Fibroblast of mammary gland (primary cell): Measurements from ENCODE around the gene LINGO3.

ENCODE experiments used
- DNase-seq: peaks from one replicate; pipeline ENCODE4 v3.0.0-alpha.2; 2010; ENCODE audit warnings: low read depth
- H3K4me3 ChIP-seq: 2 replicates; pipeline ENCODE4 v1.5.1; 2011; ENCODE audit warnings: low read depth, mild to moderate bottlenecking, low read length, moderate library complexity; ENCODE audit not compliant: control insufficient read depth
- TF ChIP-seq, protein P1 (sequence below): conservative IDR thresholded peaks from 2 replicates; pipeline ENCODE4 v1.5.1; 2011; ENCODE audit warnings: low read depth, low read length, inconsistent platforms; ENCODE audit not compliant: control insufficient read depth, insufficient read depth

LINGO3 gene

DNA sequence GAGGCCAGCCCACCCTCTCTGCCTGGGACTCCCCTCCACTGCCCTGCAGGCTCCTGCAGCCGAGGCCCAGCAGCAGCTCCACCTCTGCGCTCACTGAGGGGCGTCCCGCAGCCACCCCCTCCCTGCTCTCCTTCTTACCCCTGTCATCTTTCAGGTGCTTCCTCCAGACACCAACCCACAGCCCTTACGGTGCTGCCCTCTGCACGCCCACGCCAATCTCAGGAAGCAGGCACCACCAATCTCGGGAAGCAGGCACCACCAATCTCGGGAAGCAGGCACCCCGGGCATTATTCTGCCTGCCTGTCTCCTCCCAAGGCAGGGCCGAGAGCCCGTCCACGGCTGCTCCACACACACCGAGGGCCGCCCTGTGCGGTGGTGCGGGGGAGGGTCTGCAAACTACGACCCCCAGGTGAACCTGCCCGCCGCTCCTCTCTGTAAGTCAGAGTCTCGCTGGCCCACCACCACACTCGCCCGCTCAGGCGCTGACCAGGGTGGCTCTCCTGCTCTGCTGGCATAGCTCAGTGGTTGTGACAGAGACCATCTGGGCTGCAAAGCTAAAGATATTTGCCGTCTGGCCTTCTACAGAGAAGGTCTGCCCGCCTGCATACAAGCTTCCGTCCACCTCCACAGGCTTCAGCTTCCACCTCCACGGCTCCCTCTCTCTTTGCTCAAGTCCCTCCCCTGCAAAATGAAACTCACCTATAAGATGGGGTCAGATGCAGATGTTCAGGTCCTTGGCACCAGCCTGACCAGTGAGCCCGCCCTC is 17.5 kb upstream of the LINGO3 start:
- no peak for DNase-seq
- no peak overlapping the region for H3K4me3 ChIP-seq
- TF ChIP-seq, protein P1, sequence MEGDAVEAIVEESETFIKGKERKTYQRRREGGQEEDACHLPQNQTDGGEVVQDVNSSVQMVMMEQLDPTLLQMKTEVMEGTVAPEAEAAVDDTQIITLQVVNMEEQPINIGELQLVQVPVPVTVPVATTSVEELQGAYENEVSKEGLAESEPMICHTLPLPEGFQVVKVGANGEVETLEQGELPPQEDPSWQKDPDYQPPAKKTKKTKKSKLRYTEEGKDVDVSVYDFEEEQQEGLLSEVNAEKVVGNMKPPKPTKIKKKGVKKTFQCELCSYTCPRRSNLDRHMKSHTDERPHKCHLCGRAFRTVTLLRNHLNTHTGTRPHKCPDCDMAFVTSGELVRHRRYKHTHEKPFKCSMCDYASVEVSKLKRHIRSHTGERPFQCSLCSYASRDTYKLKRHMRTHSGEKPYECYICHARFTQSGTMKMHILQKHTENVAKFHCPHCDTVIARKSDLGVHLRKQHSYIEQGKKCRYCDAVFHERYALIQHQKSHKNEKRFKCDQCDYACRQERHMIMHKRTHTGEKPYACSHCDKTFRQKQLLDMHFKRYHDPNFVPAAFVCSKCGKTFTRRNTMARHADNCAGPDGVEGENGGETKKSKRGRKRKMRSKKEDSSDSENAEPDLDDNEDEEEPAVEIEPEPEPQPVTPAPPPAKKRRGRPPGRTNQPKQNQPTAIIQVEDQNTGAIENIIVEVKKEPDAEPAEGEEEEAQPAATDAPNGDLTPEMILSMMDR: no peak

DNA sequence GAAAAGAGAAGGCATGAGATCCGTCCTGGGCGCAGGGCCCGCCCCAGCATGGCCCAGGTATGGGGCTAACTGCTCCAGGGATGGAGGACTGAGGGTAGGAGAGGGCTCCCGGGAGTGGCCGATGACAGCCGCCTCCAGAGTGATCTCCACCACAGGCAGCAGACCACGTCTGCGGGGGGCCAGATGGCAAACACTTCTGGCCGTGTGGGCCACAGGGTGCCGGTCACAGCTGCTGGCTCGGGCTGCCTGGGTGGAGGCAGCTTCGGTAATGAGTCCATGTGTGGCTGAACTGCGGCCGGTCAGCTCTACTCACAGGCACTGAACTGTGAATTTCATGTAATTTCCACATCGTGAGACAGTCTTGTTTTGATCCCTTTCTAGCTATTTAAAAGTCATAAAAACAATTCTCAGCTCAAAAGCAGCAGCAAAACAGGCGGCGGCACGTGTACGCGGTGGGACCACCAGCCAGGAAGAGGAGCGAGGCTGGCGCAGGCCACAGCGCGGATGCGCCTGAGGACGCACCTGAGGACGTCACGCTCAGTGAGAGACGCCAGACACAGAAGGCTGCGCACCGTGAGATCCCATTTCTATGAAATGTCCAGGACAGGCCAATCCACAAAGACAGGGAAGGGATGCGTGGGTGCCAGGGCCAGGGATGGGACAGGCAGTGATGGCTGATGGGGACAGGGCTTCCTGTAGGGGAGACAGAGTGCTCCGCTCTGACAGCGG is 16.4 kb upstream of the LINGO3 start:
- no peak for DNase-seq
- TF ChIP-seq, protein P1: no peak
- no peak overlapping the region for H3K4me3 ChIP-seq

DNA sequence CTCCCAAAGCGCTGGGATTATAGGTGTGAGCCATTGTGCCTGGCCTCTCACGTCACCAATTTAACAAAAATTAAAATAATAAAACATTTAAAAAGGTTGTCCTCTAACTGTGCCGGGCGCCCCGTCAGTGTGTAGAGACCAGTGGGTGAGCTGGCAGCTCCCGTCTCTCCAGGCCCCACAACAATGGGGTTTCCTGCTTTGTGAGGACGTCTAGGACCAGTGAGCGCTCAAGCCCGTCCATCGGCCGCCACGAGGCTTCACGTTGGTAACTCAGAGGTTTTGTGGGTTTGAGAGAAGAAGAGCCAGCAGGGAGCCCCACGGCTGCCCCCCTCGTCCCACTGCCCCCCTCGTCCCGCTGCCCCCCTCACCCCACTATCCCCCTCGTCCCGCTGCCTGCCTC is 15.8 kb upstream of the LINGO3 start:
- TF ChIP-seq, protein P1: no peak
- no peak for DNase-seq
- no peak overlapping the region for H3K4me3 ChIP-seq

DNA sequence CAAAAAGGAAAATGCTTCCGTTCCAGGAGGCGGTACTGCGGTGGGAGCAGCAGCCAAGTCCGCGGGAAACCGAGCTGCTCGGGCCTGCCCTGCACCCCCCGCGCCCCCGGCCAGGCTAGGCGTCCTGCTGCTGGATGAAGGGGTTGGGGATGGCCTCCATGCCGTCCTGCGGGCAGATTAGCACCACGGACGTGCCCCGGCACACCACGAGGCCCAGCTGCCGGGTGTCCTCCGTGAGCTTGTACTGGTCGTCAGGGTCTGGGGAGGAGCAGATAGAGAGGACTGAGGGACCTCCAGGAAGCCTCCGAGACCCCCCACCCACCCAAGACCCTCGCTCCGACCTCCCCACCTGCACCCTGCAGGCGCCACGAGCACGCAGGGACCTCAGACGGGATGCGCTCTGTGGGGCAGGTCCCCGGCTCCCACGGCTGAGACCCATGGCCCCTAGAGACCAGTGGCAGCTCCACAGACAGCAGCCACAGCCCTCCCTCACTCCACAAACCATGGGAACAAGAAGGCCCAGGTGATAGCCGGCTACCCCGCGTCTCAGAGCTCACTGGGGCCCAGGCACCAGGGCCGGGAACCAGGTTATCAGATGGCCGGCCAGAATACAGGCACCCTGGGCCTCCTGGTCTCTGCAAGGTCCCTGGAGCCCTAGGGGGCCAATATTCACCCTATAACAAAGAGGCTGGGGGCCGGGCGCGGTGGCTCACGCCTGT is 13.8 kb upstream of the LINGO3 start:
- DNase-seq: no peak
- TF ChIP-seq, protein P1: no peak

DNA sequence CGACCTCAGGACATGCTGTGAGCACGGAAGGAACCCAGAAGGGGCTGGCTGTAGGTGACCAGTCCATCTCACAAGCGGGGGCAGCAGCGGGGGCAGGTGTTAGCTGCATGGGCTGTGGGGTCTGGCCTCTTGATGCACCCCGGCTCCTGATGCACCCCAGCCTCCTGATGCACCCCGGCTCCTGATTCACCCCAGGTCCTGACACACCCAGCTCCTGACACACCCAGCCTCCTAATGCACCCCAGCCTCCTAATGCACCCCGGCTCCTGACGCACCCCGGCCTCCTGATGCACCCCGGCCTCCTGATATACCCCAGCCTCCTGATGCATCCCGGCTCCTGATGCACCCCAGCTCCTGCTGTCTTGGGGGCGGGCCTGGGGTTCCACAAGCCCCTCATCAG is 13.0 kb upstream of the LINGO3 start:
- DNase-seq: no peak
- TF ChIP-seq, protein P1: no peak

More for the DNA sequence above, 13.8 kb upstream of the LINGO3 start:
- no peak overlapping the region for H3K4me3 ChIP-seq

DNA sequence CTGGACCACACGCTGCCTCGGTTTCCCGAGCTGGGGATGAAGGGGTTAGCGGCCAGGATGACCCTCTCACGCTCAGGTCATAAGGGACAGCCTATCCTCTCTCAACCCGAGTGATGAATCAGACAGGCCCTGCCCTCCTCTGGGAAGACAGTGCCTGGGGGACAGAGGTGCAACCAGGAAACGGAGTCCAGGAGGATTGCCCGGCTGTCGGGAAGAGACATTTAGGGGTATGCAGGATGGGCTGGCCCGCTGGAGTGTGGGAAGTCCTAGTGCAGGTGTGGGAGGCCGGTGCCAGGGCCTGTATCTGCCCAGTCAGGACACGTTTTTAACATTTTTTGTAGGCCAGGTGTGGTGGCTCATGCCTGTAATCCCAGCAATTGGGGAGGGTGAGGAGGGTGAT is 12.1 kb upstream of the LINGO3 start:
- TF ChIP-seq, protein P1: no peak
- no peak overlapping the region for H3K4me3 ChIP-seq
- DNase-seq: no peak

More for the DNA sequence above, 13.0 kb upstream of the LINGO3 start:
- H3K4me3 ChIP-seq: no peak overlapping the region
